Measurements from ENCODE around the gene ARHGEF37.

ARHGEF37 gene

GRCh38 chr5:149572170-149572569, 9.1 kb upstream of the ARHGEF37 start:
- Histone ChIP-seq H3F3A (ENCODE audit: control insufficient read depth, insufficient read depth) (peaks cover 10% of the 10 kb centered on the region; the same call in 1 of the 2 replicates), H3K9me2 (replicated peaks; ENCODE audit: control insufficient read depth, low read length) (no peaks in the 10 kb centered on the region), H3K4me1 (ENCODE audit: control insufficient read depth, low read length) (peaks cover 21% of the 10 kb centered on the region), H3K4me3 (ENCODE audit: low read length) (no peak overlapping the region), H3K4me2 (ENCODE audit: low read length) (no peak overlapping the region), H3K9me3 (ENCODE audit: control insufficient read depth, insufficient read depth, low read length) (no peaks in the 10 kb centered on the region), H4K20me1 (ENCODE audit: control insufficient read depth, insufficient read depth, low read depth, low read length) (no peaks in the 10 kb centered on the region), H3K36me3 (ENCODE audit: control insufficient read depth, low read length) (no peaks in the 10 kb centered on the region), H3K79me2 (ENCODE audit: control insufficient read depth, low read length) (no peaks in the 10 kb centered on the region), H3K27me3 (ENCODE audit: control insufficient read depth, low read length) (no peaks in the 10 kb centered on the region), H3K27ac (ENCODE audit: low read depth, low read length) (no peak overlapping the region)
- TF ChIP-seq CTCF (IDR thresholded peaks at IDR 0.05; ENCODE audit: low read depth, low read length, poor library complexity, severe bottlenecking) (no peak), EZH2phosphoT487 (IDR thresholded peaks at IDR 0.05; ENCODE audit: borderline replicate concordance, low read length) (no peak)

GRCh38 chr5:149572576-149573231, 8.6 kb upstream of the ARHGEF37 start:
- H3K27ac ChIP-seq (ENCODE audit: low read depth, low read length) = no peak overlapping the region
- peaks cover 15% of the 10 kb centered on the region for H3K4me1 ChIP-seq (ENCODE audit: control insufficient read depth, low read length)
- no peaks in the 10 kb centered on the region for H4K20me1 ChIP-seq (ENCODE audit: control insufficient read depth, insufficient read depth, low read depth, low read length)
- no peak overlapping the region for H3K4me2 ChIP-seq (ENCODE audit: low read length)
- H3K9me3 ChIP-seq (ENCODE audit: control insufficient read depth, insufficient read depth, low read length) = no peaks in the 10 kb centered on the region
- no peaks in the 10 kb centered on the region for H3K79me2 ChIP-seq (ENCODE audit: control insufficient read depth, low read length)
- H3K27me3 ChIP-seq (ENCODE audit: control insufficient read depth, low read length) = no peaks in the 10 kb centered on the region
- no peaks in the 10 kb centered on the region for H3K9me2 ChIP-seq (replicated peaks; ENCODE audit: control insufficient read depth, low read length)
- no peak overlapping the region for H3K4me3 ChIP-seq (ENCODE audit: low read length)
- peaks cover 5% of the 10 kb centered on the region; the same call in 1 of the 2 replicates for H3F3A ChIP-seq (ENCODE audit: control insufficient read depth, insufficient read depth)
- H3K36me3 ChIP-seq (ENCODE audit: control insufficient read depth, low read length) = no peaks in the 10 kb centered on the region
- TF ChIP-seq CTCF (IDR thresholded peaks at IDR 0.05; ENCODE audit: low read depth, low read length, poor library complexity, severe bottlenecking) (no peak), EZH2phosphoT487 (IDR thresholded peaks at IDR 0.05; ENCODE audit: borderline replicate concordance, low read length) (no peak)

GRCh38 chr5:149575131-149575530, 6.2 kb upstream of the ARHGEF37 start:
- TF ChIP-seq EZH2phosphoT487 (IDR thresholded peaks at IDR 0.05; ENCODE audit: borderline replicate concordance, low read length) (no peak), CTCF (IDR thresholded peaks at IDR 0.05; ENCODE audit: low read depth, low read length, poor library complexity, severe bottlenecking) (no peak)
- Histone ChIP-seq H3K27ac (ENCODE audit: low read depth, low read length) (no peak overlapping the region), H3K4me3 (ENCODE audit: low read length) (no peak overlapping the region), H3K27me3 (ENCODE audit: control insufficient read depth, low read length) (no peaks in the 10 kb centered on the region), H3K9me3 (ENCODE audit: control insufficient read depth, insufficient read depth, low read length) (no peaks in the 10 kb centered on the region), H3K79me2 (ENCODE audit: control insufficient read depth, low read length) (no peaks in the 10 kb centered on the region), H3K4me1 (ENCODE audit: control insufficient read depth, low read length) (peaks cover 18% of the 10 kb centered on the region), H4K20me1 (ENCODE audit: control insufficient read depth, insufficient read depth, low read depth, low read length) (no peaks in the 10 kb centered on the region), H3K9me2 (replicated peaks; ENCODE audit: control insufficient read depth, low read length) (no peaks in the 10 kb centered on the region), H3K36me3 (ENCODE audit: control insufficient read depth, low read length) (no peaks in the 10 kb centered on the region), H3F3A (ENCODE audit: control insufficient read depth, insufficient read depth) (0 out of 2 replicates have a peak, but pooled peaks cover 5% of the 10 kb centered on the region), H3K4me2 (ENCODE audit: low read length) (no peak overlapping the region)
